ENCODE data around the gene THRAP3.
A peak's percentile ranks its signal among the peaks of the same experiment; 100 is the strongest.

Gene THRAP3

GRCh38 chr1:36320291-36320761 lies 96.1 kb downstream of the THRAP3 start:
- DNase-seq: no peak
- intact Hi-C loops (cut with DNase I): no loop called here

- intact Hi-C loops (cut with DNase I): no loop called here
- DNase-seq: no peak
Observed at GRCh38 chr1:36320767-36321118, 96.5 kb downstream of the THRAP3 start.

- intact Hi-C loops (cut with DNase I): no loop called here
- peak in 1 of 42 donors; percentile 28 for DNase-seq
Observed at GRCh38 chr1:36321119-36321951, 97.1 kb downstream of the THRAP3 start.

- no peak for DNase-seq
- intact Hi-C loops (cut with DNase I): no loop called here
Observed at GRCh38 chr1:36322041-36322785, 98.0 kb downstream of the THRAP3 start.

GRCh38 chr1:36322786-36323635 lies 98.8 kb downstream of the THRAP3 start:
- peak in 4 of 42 donors; percentile 16 to 53 (median 33) for DNase-seq
- intact Hi-C loops (cut with DNase I): no loop called here

- peak in 30 of 42 donors; percentile 15 to 70 (median 48) for DNase-seq
- intact Hi-C loops (cut with DNase I): no loop called here
Observed at GRCh38 chr1:36323636-36324352, 99.6 kb downstream of the THRAP3 start, which contains the start of gene EVA1B. Gene EVA1B (minus strand): TSS chr1:36323645. CDS start chr1:36323037, 608 bp downstream.

- no peak for DNase-seq
- intact Hi-C loops (cut with DNase I): no loop called here
Observed at GRCh38 chr1:36324353-36324703, 100.1 kb downstream of the THRAP3 start.

GRCh38 chr1:36326499-36326898 lies 102.3 kb downstream of the THRAP3 start:
- intact Hi-C loops (cut with DNase I): no loop called here
- no peak for DNase-seq

- intact Hi-C loops (cut with DNase I): no loop called here
- no peak for DNase-seq
Observed at GRCh38 chr1:36327421-36328087, 103.3 kb downstream of the THRAP3 start.

- no peak for DNase-seq
- intact Hi-C loops (cut with DNase I): no loop called here
Observed at GRCh38 chr1:36328088-36328480, 103.8 kb downstream of the THRAP3 start.

GRCh38 chr1:36328713-36329112 lies 104.5 kb downstream of the THRAP3 start:
- intact Hi-C loops (cut with DNase I): no loop called here
- peak in 10 of 42 donors; percentile 18 to 60 (median 30) for DNase-seq

- DNase-seq: no peak
- intact Hi-C loops (cut with DNase I): no loop called here
Observed at GRCh38 chr1:36329817-36330216, 105.6 kb downstream of the THRAP3 start.

- intact Hi-C loops (cut with DNase I): no loop called here
- DNase-seq: no peak
Observed at GRCh38 chr1:36330940-36331339, 106.7 kb downstream of the THRAP3 start.

- DNase-seq: no peak
- intact Hi-C loops (cut with DNase I): no loop called here
Observed at GRCh38 chr1:36337830-36338229, 113.6 kb downstream of the THRAP3 start.

- intact Hi-C loops (cut with DNase I): no loop called here
- no peak for DNase-seq
Observed at GRCh38 chr1:36339215-36339614, 115.0 kb downstream of the THRAP3 start.

GRCh38 chr1:36339615-36340014 lies 115.4 kb downstream of the THRAP3 start:
- DNase-seq: no peak
- intact Hi-C loops (cut with DNase I): loop anchor here (10.0 kb wide), 1 partner anchor 85 kb away; no protein-coding TSS in a partner anchor

GRCh38 chr1:36341626-36342320 lies 117.5 kb downstream of the THRAP3 start:
- no peak for DNase-seq
- intact Hi-C loops (cut with DNase I): loop anchor here (10.0 kb wide), 1 partner anchor 83 kb away; no protein-coding TSS in a partner anchor

Measured in head of caudate nucleus (tissue), 42 donors.